Measurements from ENCODE around the gene ZAR1L.
A peak's percentile ranks its signal among the peaks of the same experiment; 100 is the strongest.

ZAR1L gene

DNA sequence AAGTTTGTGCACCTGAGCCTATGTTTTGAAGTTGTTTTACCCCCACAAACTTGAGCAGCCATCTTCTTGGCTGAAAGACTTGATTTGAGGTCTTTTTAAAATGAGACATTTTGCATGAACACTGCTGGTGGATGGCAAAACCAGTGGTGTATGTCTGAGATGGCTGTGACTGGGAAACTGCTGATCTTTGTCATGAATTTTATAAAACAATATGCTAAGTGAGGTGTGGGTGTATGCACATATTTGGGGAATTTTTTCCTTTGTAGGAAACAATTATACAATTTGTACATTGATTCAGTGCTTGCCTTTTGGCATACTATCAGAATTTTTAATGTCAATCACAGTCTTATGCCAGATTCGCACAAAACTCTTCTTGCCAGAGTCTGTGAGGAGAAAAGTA is 52.5 kb downstream of the ZAR1L start:
- H3K36me3 ChIP-seq (ENCODE audit: control insufficient read depth, insufficient read depth, low read length): peaks cover 8% of the 10 kb centered on the region
- no peak overlapping the region for H3K27ac ChIP-seq (ENCODE audit: low read depth, low read length)
- no peak overlapping the region for H3K9ac ChIP-seq (ENCODE audit: low read length)

GRCh38 chr13:32262165-32262564 is 53.0 kb downstream of the ZAR1L start:
- no peak overlapping the region for H3K9ac ChIP-seq (ENCODE audit: low read length)
- H3K27ac ChIP-seq (ENCODE audit: low read depth, low read length): peak overlapping the region; percentile 76

More for the DNA sequence above, 52.5 kb downstream of the ZAR1L start:
- Histone ChIP-seq H3K4me1 (ENCODE audit: control insufficient read depth, insufficient read depth, low read length) (peaks cover 10% of the 10 kb centered on the region), H3K4me3 (ENCODE audit: low read length) (no peak overlapping the region), H3K27me3 (ENCODE audit: control insufficient read depth, insufficient read depth, low read length) (no peaks in the 10 kb centered on the region)

GRCh38 chr13:32261567-32261966 is 53.6 kb downstream of the ZAR1L start:
- H3K27ac ChIP-seq (ENCODE audit: low read depth, low read length): peak overlapping the region; percentile 76
- peaks cover 10% of the 10 kb centered on the region for H3K4me1 ChIP-seq (ENCODE audit: control insufficient read depth, insufficient read depth, low read length)
- no peaks in the 10 kb centered on the region for H3K27me3 ChIP-seq (ENCODE audit: control insufficient read depth, insufficient read depth, low read length)
- H3K9ac ChIP-seq (ENCODE audit: low read length): no peak overlapping the region
- peaks cover 4% of the 10 kb centered on the region for H3K36me3 ChIP-seq (ENCODE audit: control insufficient read depth, insufficient read depth, low read length)
- H3K4me3 ChIP-seq (ENCODE audit: low read length): no peak overlapping the region

More at GRCh38 chr13:32262165-32262564, 53.0 kb downstream of the ZAR1L start:
- no peak overlapping the region for H3K4me3 ChIP-seq (ENCODE audit: low read length)
- H3K4me1 ChIP-seq (ENCODE audit: control insufficient read depth, insufficient read depth, low read length): peaks cover 10% of the 10 kb centered on the region
- H3K36me3 ChIP-seq (ENCODE audit: control insufficient read depth, insufficient read depth, low read length): peaks cover 5% of the 10 kb centered on the region
- H3K27me3 ChIP-seq (ENCODE audit: control insufficient read depth, insufficient read depth, low read length): no peaks in the 10 kb centered on the region

DNA sequence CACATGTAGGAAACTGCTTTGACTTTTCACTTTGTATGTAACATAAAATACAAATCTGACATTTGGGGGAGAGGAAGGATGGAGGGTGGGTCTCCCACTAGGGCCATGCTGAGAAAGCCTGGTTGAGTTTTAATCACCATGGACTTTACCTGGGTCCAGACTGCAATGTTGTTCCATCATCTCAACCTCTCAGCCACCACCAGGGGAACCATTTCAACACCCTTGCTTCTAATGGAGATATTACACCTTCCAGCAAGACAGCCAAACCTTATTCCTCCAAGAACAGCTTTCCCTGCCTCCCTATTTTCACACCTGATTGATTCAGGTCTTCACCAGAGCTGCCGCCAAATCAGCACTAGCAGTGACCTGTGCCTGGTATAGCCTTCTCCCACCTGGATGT is 56.0 kb downstream of the ZAR1L start:
- H3K36me3 ChIP-seq (ENCODE audit: control insufficient read depth, insufficient read depth, low read length): no peaks in the 10 kb centered on the region
- H3K27ac ChIP-seq (ENCODE audit: low read depth, low read length): no peak overlapping the region
- no peak overlapping the region for H3K9ac ChIP-seq (ENCODE audit: low read length)
- peaks cover 11% of the 10 kb centered on the region for H3K4me1 ChIP-seq (ENCODE audit: control insufficient read depth, insufficient read depth, low read length)
- no peaks in the 10 kb centered on the region for H3K27me3 ChIP-seq (ENCODE audit: control insufficient read depth, insufficient read depth, low read length)
- no peak overlapping the region for H3K4me3 ChIP-seq (ENCODE audit: low read length)

- Histone ChIP-seq H3K4me1 (ENCODE audit: control insufficient read depth, insufficient read depth, low read length) (peaks cover 15% of the 10 kb centered on the region), H3K27ac (ENCODE audit: low read depth, low read length) (no peak overlapping the region), H3K4me3 (ENCODE audit: low read length) (no peak overlapping the region), H3K9ac (ENCODE audit: low read length) (no peak overlapping the region), H3K36me3 (ENCODE audit: control insufficient read depth, insufficient read depth, low read length) (no peaks in the 10 kb centered on the region), H3K27me3 (ENCODE audit: control insufficient read depth, insufficient read depth, low read length) (no peaks in the 10 kb centered on the region)
These were observed 57.5 kb downstream of the ZAR1L start for GRCh38 chr13:32257649-32258048.

- H3K27me3 ChIP-seq (ENCODE audit: control insufficient read depth, insufficient read depth, low read length): no peaks in the 10 kb centered on the region
- no peaks in the 10 kb centered on the region for H3K36me3 ChIP-seq (ENCODE audit: control insufficient read depth, insufficient read depth, low read length)
- no peak overlapping the region for H3K27ac ChIP-seq (ENCODE audit: low read depth, low read length)
- H3K4me3 ChIP-seq (ENCODE audit: low read length): no peak overlapping the region
- H3K4me1 ChIP-seq (ENCODE audit: control insufficient read depth, insufficient read depth, low read length): peaks cover 8% of the 10 kb centered on the region
- no peak overlapping the region for H3K9ac ChIP-seq (ENCODE audit: low read length)
These were observed 58.9 kb downstream of the ZAR1L start for GRCh38 chr13:32256243-32256642.

GRCh38 chr13:32255724-32256109 is 59.4 kb downstream of the ZAR1L start:
- H3K36me3 ChIP-seq (ENCODE audit: control insufficient read depth, insufficient read depth, low read length): no peaks in the 10 kb centered on the region
- H3K9ac ChIP-seq (ENCODE audit: low read length): no peak overlapping the region
- H3K27ac ChIP-seq (ENCODE audit: low read depth, low read length): peak overlapping the region; percentile 84
- H3K27me3 ChIP-seq (ENCODE audit: control insufficient read depth, insufficient read depth, low read length): no peaks in the 10 kb centered on the region
- H3K4me3 ChIP-seq (ENCODE audit: low read length): no peak overlapping the region
- H3K4me1 ChIP-seq (ENCODE audit: control insufficient read depth, insufficient read depth, low read length): peaks cover 8% of the 10 kb centered on the region

DNA sequence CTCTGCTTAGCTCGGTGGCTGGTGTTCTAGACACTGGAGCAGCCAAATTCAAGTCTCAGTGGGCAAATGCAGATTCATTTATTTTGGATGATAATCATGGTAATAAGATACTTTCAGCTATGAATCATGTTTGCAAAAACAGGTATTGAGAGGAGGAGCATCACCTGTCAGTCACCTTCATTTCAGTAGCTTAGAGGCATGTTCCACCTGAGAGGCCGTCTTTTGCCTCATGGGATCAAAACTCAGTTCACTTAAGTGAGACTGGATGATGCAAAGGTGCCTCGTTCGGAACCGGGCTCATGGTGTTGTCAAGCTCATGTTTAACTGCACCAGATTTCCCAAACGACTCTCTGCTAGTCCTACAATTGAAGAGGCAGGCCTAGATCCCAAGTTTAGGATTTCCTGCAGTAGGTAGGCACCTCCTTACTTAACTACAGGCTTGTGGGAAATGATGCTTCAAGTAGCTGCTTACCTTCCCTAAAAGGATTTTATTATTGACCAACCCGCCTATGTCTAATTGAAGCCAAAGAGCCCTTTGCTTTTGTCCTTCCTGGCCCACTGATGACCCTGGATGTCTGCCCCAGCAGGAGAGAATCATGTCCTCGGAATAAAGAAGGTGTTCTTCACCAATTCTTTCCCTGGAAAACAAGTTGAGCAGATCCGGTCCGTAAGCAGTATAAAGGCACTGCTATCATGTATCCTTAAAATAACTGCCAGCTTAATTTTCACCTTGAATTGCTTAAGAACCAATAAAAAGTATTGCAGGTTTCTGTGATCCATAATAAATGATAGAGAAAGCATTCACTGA is 60.0 kb downstream of the ZAR1L start:
- no peaks in the 10 kb centered on the region for H3K27me3 ChIP-seq (ENCODE audit: control insufficient read depth, insufficient read depth, low read length)
- peak overlapping the region; percentile 84 for H3K27ac ChIP-seq (ENCODE audit: low read depth, low read length)
- no peak overlapping the region for H3K9ac ChIP-seq (ENCODE audit: low read length)
- peak overlapping the region; percentile 58 for H3K4me3 ChIP-seq (ENCODE audit: low read length)
- H3K36me3 ChIP-seq (ENCODE audit: control insufficient read depth, insufficient read depth, low read length): no peaks in the 10 kb centered on the region
- peaks cover 8% of the 10 kb centered on the region for H3K4me1 ChIP-seq (ENCODE audit: control insufficient read depth, insufficient read depth, low read length)

DNA sequence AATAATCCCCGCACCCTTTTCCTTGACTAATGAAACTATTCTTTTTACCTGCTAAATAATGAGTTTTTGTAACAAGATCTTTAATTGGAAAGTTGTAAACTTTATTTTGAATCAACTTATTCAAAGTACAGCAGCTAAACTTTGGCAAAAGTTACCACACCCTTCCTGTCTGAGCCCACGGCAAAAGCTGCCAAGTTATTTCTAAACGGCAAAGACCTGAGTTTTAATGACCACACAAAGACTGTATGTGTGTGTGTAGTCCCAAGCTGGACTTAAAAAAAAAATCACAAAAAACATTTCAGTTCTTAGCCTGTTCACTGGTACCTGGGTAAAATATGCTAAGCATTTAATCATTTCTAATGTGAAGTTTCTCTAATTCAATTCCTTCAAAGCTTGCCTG is 60.7 kb downstream of the ZAR1L start:
- no peaks in the 10 kb centered on the region for H3K27me3 ChIP-seq (ENCODE audit: control insufficient read depth, insufficient read depth, low read length)
- peaks cover 2% of the 10 kb centered on the region for H3K36me3 ChIP-seq (ENCODE audit: control insufficient read depth, insufficient read depth, low read length)
- H3K9ac ChIP-seq (ENCODE audit: low read length): no peak overlapping the region
- H3K4me1 ChIP-seq (ENCODE audit: control insufficient read depth, insufficient read depth, low read length): peaks cover 8% of the 10 kb centered on the region
- peak overlapping the region; percentile 84 for H3K27ac ChIP-seq (ENCODE audit: low read depth, low read length)
- peak overlapping the region; percentile 58 for H3K4me3 ChIP-seq (ENCODE audit: low read length)

DNA sequence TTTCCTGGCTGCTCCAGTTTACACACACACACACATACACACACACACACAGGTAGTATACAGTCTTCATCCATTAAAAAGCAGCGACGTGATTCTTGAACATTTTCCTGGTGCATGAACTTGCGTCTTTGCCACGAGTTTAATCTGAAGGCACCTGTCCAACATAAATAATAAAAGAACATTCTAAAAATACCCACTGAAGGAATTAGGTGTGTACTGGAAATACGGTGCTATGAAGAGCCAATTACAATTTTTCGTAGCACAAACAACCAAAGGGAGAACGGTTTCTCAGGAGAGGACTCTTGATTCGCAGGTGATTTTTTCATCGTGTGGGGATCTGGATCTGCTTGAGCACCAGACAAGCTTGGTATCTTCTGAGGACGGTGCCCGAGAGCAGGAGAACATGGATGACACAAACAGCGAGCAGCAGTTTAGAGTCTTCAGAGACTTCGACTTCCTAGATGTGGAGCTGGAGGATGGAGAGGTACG is 61.2 kb downstream of the ZAR1L start:
- peaks cover 8% of the 10 kb centered on the region for H3K4me1 ChIP-seq (ENCODE audit: control insufficient read depth, insufficient read depth, low read length)
- H3K27me3 ChIP-seq (ENCODE audit: control insufficient read depth, insufficient read depth, low read length): no peaks in the 10 kb centered on the region
- peak overlapping the region; percentile 84 for H3K27ac ChIP-seq (ENCODE audit: low read depth, low read length)
- H3K36me3 ChIP-seq (ENCODE audit: control insufficient read depth, insufficient read depth, low read length): peaks cover 2% of the 10 kb centered on the region
- peak overlapping the region; percentile 58 for H3K4me3 ChIP-seq (ENCODE audit: low read length)
- H3K9ac ChIP-seq (ENCODE audit: low read length): no peak overlapping the region
